BE2C (cell line): ENCODE measurements around the gene LRCOL1.
A peak's percentile ranks its signal among the peaks of the same experiment; 100 is the strongest.

Experiments used
- DNase-seq: peaks from one replicate; pipeline ENCODE4 v3.0.0-alpha.2; 2020
- H3K27me3 ChIP-seq: fragments of 250-450 bp; sonication (Bioruptor Pico); 2 replicates; pipeline ENCODE4 v1.5.1; 2020; ENCODE audit warnings: mild to moderate bottlenecking
- H3K36me3 ChIP-seq: fragments of 250-450 bp; sonication (Bioruptor Pico); 2 replicates; pipeline ENCODE4 v1.5.1; 2020; ENCODE audit warnings: mild to moderate bottlenecking
- H3K4me1 ChIP-seq: fragments of 250-450 bp; sonication (Bioruptor Pico); 2 replicates; pipeline ENCODE4 v1.5.1; 2020
- H3K4me3 ChIP-seq: 2 replicates; pipeline ENCODE4 v1.5.1; 2011; ENCODE audit warnings: low read depth, low read length
- H3K9me3 ChIP-seq: fragments of 250-450 bp; sonication (Bioruptor Pico); 2 replicates; pipeline ENCODE4 v1.5.1; 2020
- TF ChIP-seq, protein P1 (sequence below): IDR thresholded peaks from 2 replicates; pipeline ENCODE4 v1.5.1; 2012; ENCODE audit warnings: mild to moderate bottlenecking, low read depth, low read length

Gene LRCOL1

DNA sequence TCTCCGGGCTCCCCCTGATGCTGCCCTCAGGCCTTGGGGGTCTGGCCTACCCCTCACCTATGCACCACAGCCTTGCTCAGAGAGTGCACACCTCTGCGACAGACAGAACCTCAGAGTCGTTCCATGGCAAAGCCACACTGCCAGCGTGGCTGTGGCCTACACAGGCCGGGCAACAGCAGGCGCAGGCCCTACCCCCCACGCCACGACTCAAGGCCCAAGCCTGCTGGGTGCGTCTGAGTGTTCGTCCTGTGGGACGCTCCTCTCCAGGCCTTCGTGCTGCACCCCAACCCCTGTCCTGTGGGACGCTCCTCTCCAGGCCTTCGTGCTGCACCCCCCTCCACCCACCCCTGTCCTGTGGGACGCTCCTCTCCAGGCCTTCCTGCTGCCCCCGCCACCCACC lies 54.2 kb downstream of the LRCOL1 start:
- H3K4me3 ChIP-seq = no peak overlapping the region
- peaks cover 20% of the 10 kb centered on the region for H3K27me3 ChIP-seq
- H3K36me3 ChIP-seq = no peaks in the 10 kb centered on the region
- DNase-seq = no peak
- H3K4me1 ChIP-seq = no peaks in the 10 kb centered on the region
- no peaks in the 10 kb centered on the region for H3K9me3 ChIP-seq
- TF ChIP-seq, protein P1, sequence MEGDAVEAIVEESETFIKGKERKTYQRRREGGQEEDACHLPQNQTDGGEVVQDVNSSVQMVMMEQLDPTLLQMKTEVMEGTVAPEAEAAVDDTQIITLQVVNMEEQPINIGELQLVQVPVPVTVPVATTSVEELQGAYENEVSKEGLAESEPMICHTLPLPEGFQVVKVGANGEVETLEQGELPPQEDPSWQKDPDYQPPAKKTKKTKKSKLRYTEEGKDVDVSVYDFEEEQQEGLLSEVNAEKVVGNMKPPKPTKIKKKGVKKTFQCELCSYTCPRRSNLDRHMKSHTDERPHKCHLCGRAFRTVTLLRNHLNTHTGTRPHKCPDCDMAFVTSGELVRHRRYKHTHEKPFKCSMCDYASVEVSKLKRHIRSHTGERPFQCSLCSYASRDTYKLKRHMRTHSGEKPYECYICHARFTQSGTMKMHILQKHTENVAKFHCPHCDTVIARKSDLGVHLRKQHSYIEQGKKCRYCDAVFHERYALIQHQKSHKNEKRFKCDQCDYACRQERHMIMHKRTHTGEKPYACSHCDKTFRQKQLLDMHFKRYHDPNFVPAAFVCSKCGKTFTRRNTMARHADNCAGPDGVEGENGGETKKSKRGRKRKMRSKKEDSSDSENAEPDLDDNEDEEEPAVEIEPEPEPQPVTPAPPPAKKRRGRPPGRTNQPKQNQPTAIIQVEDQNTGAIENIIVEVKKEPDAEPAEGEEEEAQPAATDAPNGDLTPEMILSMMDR = no peak

GRCh38 chr12:132555686-132556085 lies 54.7 kb downstream of the LRCOL1 start:
- Histone ChIP-seq H3K36me3 (no peaks in the 10 kb centered on the region), H3K27me3 (peaks cover 18% of the 10 kb centered on the region), H3K4me3 (no peak overlapping the region), H3K4me1 (no peaks in the 10 kb centered on the region), H3K9me3 (no peaks in the 10 kb centered on the region)
- TF ChIP-seq, protein P1 = no peak
- no peak for DNase-seq

GRCh38 chr12:132554845-132555630 lies 55.3 kb downstream of the LRCOL1 start:
- no peak for DNase-seq
- TF ChIP-seq, protein P1 = peak; percentile 34
- Histone ChIP-seq H3K27me3 (peaks cover 11% of the 10 kb centered on the region), H3K9me3 (no peaks in the 10 kb centered on the region), H3K36me3 (no peaks in the 10 kb centered on the region), H3K4me1 (no peaks in the 10 kb centered on the region), H3K4me3 (no peak overlapping the region)
